ENCODE results near the gene MICALL1. TPM values are rescaled to one million over a fixed set of nuclear protein-coding genes. Genes with fewer than 3 reads are reported as not detected.

Gene MICALL1
- total RNA-seq, 1 experiment from 2014 or later = 47.2 TPM

GRCh38 chr22:37893583-37893983, 12.5 kb upstream of the MICALL1 start (continued):
- no peak for TF ChIP-seq ZNF532 (CRISPR knock-in tag; IDR thresholded peaks at IDR 0.05; ENCODE audit: borderline replicate concordance)
- no peak for TF ChIP-seq SP1 (CRISPR knock-in tag; conservative IDR thresholded peaks at IDR 0.05)

- POLR2A ChIA-PET = interaction anchor here (0.6 kb wide), 1 partner anchor 17 kb away, joined by 4 read pairs; no protein-coding TSS in a partner anchor
- H3K4me3 Mint-ChIP-seq = no peak overlapping the region
- H3K27ac Mint-ChIP-seq = peak overlapping the region; percentile 94
- peaks cover 51% of the 10 kb centered on the region for H3K4me1 Mint-ChIP-seq
- CTCF ChIA-PET = interaction anchor here (2.8 to 5.7 kb wide), 4 partner anchors 7 to 38 kb away, joined by 12 to 47 read pairs (median 27); partner anchors contain the start of gene MICALL1
- peaks cover 1% of the 10 kb centered on the region for H3K36me3 Mint-ChIP-seq
- DNase-seq (ENCODE audit: low spot score) = peak; percentile 41
- no peaks in the 10 kb centered on the region for H3K9me3 Mint-ChIP-seq
- no peaks in the 10 kb centered on the region for H3K27me3 Mint-ChIP-seq (ENCODE audit: low read depth)
- peak; percentile 52 for ATAC-seq
- TF ChIP-seq HMGA2 (CRISPR knock-in tag; IDR thresholded peaks at IDR 0.05) = no peak
- TF ChIP-seq OVOL2 (CRISPR knock-in tag; IDR thresholded peaks at IDR 0.05; ENCODE audit: borderline replicate concordance) = no peak
- no peak for TF ChIP-seq ZNF532 (CRISPR knock-in tag; IDR thresholded peaks at IDR 0.05; ENCODE audit: borderline replicate concordance)
- no peak for TF ChIP-seq KAT7 (CRISPR knock-in tag; IDR thresholded peaks at IDR 0.05; ENCODE audit: borderline replicate concordance)
- TF ChIP-seq CDX4 (CRISPR knock-in tag; IDR thresholded peaks at IDR 0.05; ENCODE audit: borderline replicate concordance) = no peak
- TF ChIP-seq ETV6 (CRISPR knock-in tag; IDR thresholded peaks at IDR 0.05) = no peak
- no peak for TF ChIP-seq ZNF263 (CRISPR knock-in tag; IDR thresholded peaks at IDR 0.05; ENCODE audit: low read depth)
- no peak for TF ChIP-seq IRF1 (CRISPR knock-in tag; IDR thresholded peaks at IDR 0.05)
- no peak for TF ChIP-seq MXD4 (CRISPR knock-in tag; IDR thresholded peaks at IDR 0.05; ENCODE audit: borderline replicate concordance)
- TF ChIP-seq SMAD4 (CRISPR knock-in tag; IDR thresholded peaks at IDR 0.05) = no peak
- no peak for TF ChIP-seq HMGXB4 (CRISPR knock-in tag; IDR thresholded peaks at IDR 0.05)
- TF ChIP-seq ZMAT4 (CRISPR knock-in tag; IDR thresholded peaks at IDR 0.05) = no peak
- no peak for TF ChIP-seq ATF3 (CRISPR knock-in tag; conservative IDR thresholded peaks at IDR 0.05)
- no peak for TF ChIP-seq ZNF281 (CRISPR knock-in tag; IDR thresholded peaks at IDR 0.05)
- no peak for TF ChIP-seq SP1 (CRISPR knock-in tag; conservative IDR thresholded peaks at IDR 0.05)
- TF ChIP-seq GRHL2 (CRISPR knock-in tag; IDR thresholded peaks at IDR 0.05; ENCODE audit: insufficient replicate concordance, severe bottlenecking) = no peak
- no peak for TF ChIP-seq JUN (CRISPR knock-in tag; IDR thresholded peaks at IDR 0.05)
- TF ChIP-seq ZNF232 (CRISPR knock-in tag; IDR thresholded peaks at IDR 0.05) = no peak
- no peak for TF ChIP-seq MYBL2 (CRISPR knock-in tag; IDR thresholded peaks at IDR 0.05)
Observed at GRCh38 chr22:37894939-37895670, 11.0 kb upstream of the MICALL1 start.

All from WTC11 (cell line).